Mucosa of rectum (tissue), 2 donors: Measurements from ENCODE around the gene EFNA3.

Experiments used
- H3K27ac ChIP-seq, 2 donors: one replicate each; pipeline ENCODE4 v1.7.0; 2013; ENCODE audit warnings: inconsistent platforms in 2 of 2, low read depth in 2 of 2, low read length in 2 of 2
- H3K27me3 ChIP-seq, 2 donors: one replicate each; pipeline ENCODE4 v1.7.0; 2013; ENCODE audit warnings: low read length in 2 of 2; ENCODE audit not compliant: control insufficient read depth in 2 of 2, insufficient read depth in 2 of 2
- H3K36me3 ChIP-seq, 2 donors: one replicate each; pipeline ENCODE4 v1.7.0; 2013; ENCODE audit warnings: low read length in 2 of 2; ENCODE audit not compliant: control insufficient read depth in 2 of 2, insufficient read depth in 2 of 2
- H3K4me1 ChIP-seq, 2 donors: one replicate each; pipeline ENCODE4 v1.7.0; 2013; ENCODE audit warnings: low read length in 2 of 2, mild to moderate bottlenecking in 1 of 2; ENCODE audit not compliant: control insufficient read depth in 2 of 2, insufficient read depth in 2 of 2
- H3K4me3 ChIP-seq, 2 donors: one replicate each; pipeline ENCODE4 v1.7.0; 2013; ENCODE audit warnings: low read length in 2 of 2
- H3K9ac ChIP-seq, 2 donors: one replicate each; pipeline ENCODE4 v1.7.0; 2013; ENCODE audit warnings: low read length in 2 of 2, low read depth in 1 of 2, mild to moderate bottlenecking in 1 of 2
- H3K9me3 ChIP-seq, 2 donors: one replicate each; pipeline ENCODE4 v1.7.0; 2013; ENCODE audit warnings: low read length in 2 of 2; ENCODE audit not compliant: control insufficient read depth in 2 of 2
- donor health status: healthy.
- donor health status: Normal muscosa, but diverticular disease.

Gene EFNA3

GRCh38 chr1:155077346-155077745, 1.3 kb upstream of the EFNA3 start:
- no peak overlapping the region for H3K4me3 ChIP-seq
- no peaks in the 10 kb centered on the region for H3K9me3 ChIP-seq
- no peak overlapping the region for H3K27ac ChIP-seq
- H3K9ac ChIP-seq = no peak overlapping the region
- peaks cover 3 to 11% of the 10 kb centered on the region in 2 donors for H3K27me3 ChIP-seq
- peaks cover 21 to 39% of the 10 kb centered on the region in 2 donors for H3K4me1 ChIP-seq
- no peaks in the 10 kb centered on the region for H3K36me3 ChIP-seq

GRCh38 chr1:155077758-155078445, 735 bp upstream of the EFNA3 start:
- Histone ChIP-seq H3K9me3 (no peaks in the 10 kb centered on the region), H3K9ac (peak overlapping the region in 1 of 2 donors; percentile 90), H3K36me3 (no peaks in the 10 kb centered on the region), H3K4me3 (peak overlapping the region in 1 of 2 donors; percentile 18), H3K27ac (no peak overlapping the region), H3K4me1 (peaks cover 26 to 45% of the 10 kb centered on the region in 2 donors), H3K27me3 (peaks cover 7 to 13% of the 10 kb centered on the region in 2 donors)

GRCh38 chr1:155079210-155079486, 511 bp downstream of the EFNA3 start:
- Histone ChIP-seq H3K9ac (peak overlapping the region; percentile 24 to 90), H3K27me3 (peaks cover 13 to 22% of the 10 kb centered on the region in 2 donors)

GRCh38 chr1:155079487-155080311, 1.1 kb downstream of the EFNA3 start:
- Histone ChIP-seq H3K27ac (no peak overlapping the region), H3K4me1 (peaks cover 44 to 61% of the 10 kb centered on the region in 2 donors), H3K9ac (peak overlapping the region; percentile 24 to 90), H3K36me3 (no peaks in the 10 kb centered on the region), H3K4me3 (peak overlapping the region; percentile 64 to 73), H3K27me3 (peaks cover 13 to 23% of the 10 kb centered on the region in 2 donors), H3K9me3 (no peaks in the 10 kb centered on the region)

More at GRCh38 chr1:155079210-155079486, 511 bp downstream of the EFNA3 start:
- Histone ChIP-seq H3K4me3 (peak overlapping the region; percentile 64 to 73), H3K9me3 (no peaks in the 10 kb centered on the region), H3K27ac (no peak overlapping the region), H3K36me3 (no peaks in the 10 kb centered on the region), H3K4me1 (peaks cover 39 to 56% of the 10 kb centered on the region in 2 donors)

GRCh38 chr1:155080312-155081228, 1.9 kb downstream of the EFNA3 start:
- Histone ChIP-seq H3K27ac (peak overlapping the region in 1 of 2 donors; percentile 28), H3K36me3 (no peaks in the 10 kb centered on the region), H3K4me1 (peaks cover 46 to 63% of the 10 kb centered on the region in 2 donors), H3K27me3 (peaks cover 13 to 23% of the 10 kb centered on the region in 2 donors), H3K9me3 (no peaks in the 10 kb centered on the region), H3K4me3 (peak overlapping the region; percentile 67 to 73), H3K9ac (peak overlapping the region; percentile 52 to 90)

GRCh38 chr1:155081472-155082300, 3.0 kb downstream of the EFNA3 start:
- peaks cover 52 to 70% of the 10 kb centered on the region in 2 donors for H3K4me1 ChIP-seq
- H3K27ac ChIP-seq = peak overlapping the region; percentile 93 to 96
- H3K36me3 ChIP-seq = no peaks in the 10 kb centered on the region
- peak overlapping the region; percentile 52 to 90 for H3K9ac ChIP-seq
- no peaks in the 10 kb centered on the region for H3K9me3 ChIP-seq
- H3K27me3 ChIP-seq = peaks cover 13 to 23% of the 10 kb centered on the region in 2 donors
- H3K4me3 ChIP-seq = peak overlapping the region; percentile 57 to 67

GRCh38 chr1:155082301-155083051, 3.8 kb downstream of the EFNA3 start:
- peaks cover 13 to 23% of the 10 kb centered on the region in 2 donors for H3K27me3 ChIP-seq
- no peaks in the 10 kb centered on the region for H3K36me3 ChIP-seq
- peak overlapping the region; percentile 93 to 96 for H3K27ac ChIP-seq
- peak overlapping the region; percentile 74 to 90 for H3K9ac ChIP-seq
- no peaks in the 10 kb centered on the region for H3K9me3 ChIP-seq
- H3K4me1 ChIP-seq = peaks cover 52 to 68% of the 10 kb centered on the region in 2 donors
- H3K4me3 ChIP-seq = peak overlapping the region; percentile 54 to 57

- peak overlapping the region; percentile 74 to 90 for H3K9ac ChIP-seq
- H3K27me3 ChIP-seq = peaks cover 13 to 23% of the 10 kb centered on the region in 2 donors
- H3K4me1 ChIP-seq = peaks cover 52 to 62% of the 10 kb centered on the region in 2 donors
- peak overlapping the region; percentile 54 to 57 for H3K4me3 ChIP-seq
- H3K9me3 ChIP-seq = no peaks in the 10 kb centered on the region
- H3K27ac ChIP-seq = peak overlapping the region; percentile 93 to 96
- no peaks in the 10 kb centered on the region for H3K36me3 ChIP-seq
Observed at GRCh38 chr1:155083052-155083541, 4.5 kb downstream of the EFNA3 start.
